GM11168 (cell line): ENCODE data around the gene CLCF1.

Experiments used
- in situ Hi-C: fragments of 300-500 bp; cut with MboI; formaldehyde crosslinking; loops from one replicate; pipeline ENCODE4 v1.12.0; 2022; ENCODE audit warnings: low sequenced_read_pairs; ENCODE audit not compliant: unreplicated experiment

CLCF1 gene

GRCh38 chr11:67409261-67409666 is 35.9 kb upstream of the CLCF1 start:
- in situ Hi-C loops, result loop anchor here (10.0 kb wide), 1 partner anchor 96 kb away; the partner anchor contains the start of genes CDK2AP2 and PITPNM1

DNA sequence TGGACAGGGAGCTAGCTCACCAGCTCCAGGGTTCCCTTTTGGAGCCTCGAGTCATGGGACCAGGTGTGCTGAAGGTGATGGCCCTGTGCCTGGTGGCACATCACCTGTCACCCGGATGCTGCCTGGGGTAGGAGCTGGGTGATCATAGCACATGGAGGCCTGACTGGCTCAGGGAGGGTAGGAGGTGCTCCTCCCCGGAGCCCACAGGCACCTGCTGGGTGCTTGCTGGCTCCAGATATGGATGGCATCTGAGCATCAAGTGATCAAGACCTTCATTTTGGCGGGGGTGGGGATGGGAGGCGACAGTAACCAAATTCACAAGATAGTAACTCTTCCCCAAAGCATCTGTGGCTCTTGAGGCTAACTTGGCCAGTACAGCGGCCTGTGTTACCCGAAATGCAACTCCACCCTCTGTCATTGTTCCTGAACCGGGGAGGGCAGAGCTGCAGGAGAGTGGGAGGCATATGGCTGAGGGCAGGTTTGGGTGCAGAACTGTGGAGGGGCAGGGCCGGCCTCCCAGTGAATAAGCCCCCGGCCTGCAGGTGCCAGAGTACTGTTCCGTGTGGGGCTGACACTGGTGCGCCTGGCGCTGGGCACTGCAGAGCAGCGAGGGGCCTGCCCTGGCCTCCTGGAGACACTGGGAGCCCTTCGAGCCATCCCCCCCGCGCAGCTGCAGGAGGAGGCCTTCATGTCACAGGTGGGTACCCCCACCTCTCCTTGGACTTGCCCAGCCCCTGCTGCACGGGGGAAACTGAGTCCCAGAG is 35.2 kb upstream of the CLCF1 start:
- in situ Hi-C loops, result loop anchor here (10.0 kb wide), 1 partner anchor 96 kb away; the partner anchor contains the start of genes CDK2AP2 and PITPNM1

- in situ Hi-C loops, result loop anchor here (10.0 kb wide), 1 partner anchor 97 kb away; the partner anchor contains the start of genes CDK2AP2 and PITPNM1
Observed at GRCh38 chr11:67407688-67408163, 34.3 kb upstream of the CLCF1 start.

DNA sequence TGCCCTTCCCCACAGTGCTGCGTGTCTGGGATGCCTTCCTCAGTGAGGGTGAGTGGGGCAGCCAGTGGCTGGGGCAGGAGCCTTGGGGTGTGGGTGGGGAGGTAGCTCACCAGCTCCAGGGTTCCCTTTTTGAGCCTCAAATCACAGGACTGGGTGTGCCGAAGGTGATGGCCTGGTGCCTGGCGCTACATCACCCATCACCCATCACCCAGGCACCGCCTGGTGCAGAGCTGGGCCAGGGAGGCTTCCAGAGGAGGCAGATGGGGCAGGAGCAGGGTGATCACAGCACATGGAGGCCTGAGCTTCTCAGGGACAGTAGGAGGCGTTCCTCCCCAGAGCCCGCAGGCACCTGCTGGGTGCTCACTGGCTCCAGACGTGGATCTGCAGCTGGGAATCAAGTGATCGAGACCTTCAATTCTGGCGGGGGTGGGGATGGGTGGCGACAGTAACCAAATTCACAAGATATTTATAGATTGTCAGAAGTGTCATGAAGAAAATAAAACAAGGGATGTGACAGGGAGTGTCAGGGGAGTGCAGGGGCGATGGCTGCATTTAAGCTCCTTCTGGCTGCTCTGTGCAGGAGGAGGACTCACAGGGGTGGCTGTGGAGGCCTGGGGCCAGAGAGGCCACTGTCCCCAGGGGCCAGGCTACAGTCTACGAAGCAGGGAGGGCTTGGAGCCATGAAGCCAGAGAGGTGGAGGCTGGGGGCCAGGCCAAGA is 33.7 kb upstream of the CLCF1 start:
- in situ Hi-C loops, result loop anchor here (10.0 kb wide), 1 partner anchor 98 kb away; the partner anchor contains the start of genes CDK2AP2 and PITPNM1

DNA sequence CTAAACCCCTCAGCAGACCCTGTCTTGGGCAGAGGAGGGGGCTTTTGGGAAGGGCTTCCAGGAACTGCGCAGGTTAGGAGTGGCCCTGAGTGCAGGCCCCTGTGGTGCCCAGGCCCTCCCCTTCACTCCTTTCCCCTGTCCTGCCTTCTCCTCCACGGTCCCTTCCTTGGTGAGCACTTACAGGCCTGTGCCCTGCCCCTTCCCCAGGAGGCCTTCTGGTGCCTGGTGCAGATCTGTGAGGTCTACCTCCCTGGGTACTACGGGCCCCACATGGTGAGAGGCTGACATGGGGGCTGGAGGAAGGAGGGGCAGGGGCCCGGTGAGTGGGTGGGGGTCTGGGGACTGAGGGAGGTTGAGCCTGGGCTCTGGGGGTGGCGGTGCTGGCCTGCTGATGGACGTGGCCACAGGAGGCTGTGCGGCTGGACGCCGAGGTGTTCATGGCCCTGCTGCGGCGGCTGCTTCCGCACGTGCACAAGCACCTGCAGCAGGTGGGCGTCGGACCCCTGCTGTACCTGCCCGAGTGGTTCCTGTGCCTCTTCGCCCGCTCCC is 33.1 kb upstream of the CLCF1 start:
- in situ Hi-C loops, result loop anchor here (10.0 kb wide), 1 partner anchor 98 kb away; the partner anchor contains the start of genes CDK2AP2 and PITPNM1

DNA sequence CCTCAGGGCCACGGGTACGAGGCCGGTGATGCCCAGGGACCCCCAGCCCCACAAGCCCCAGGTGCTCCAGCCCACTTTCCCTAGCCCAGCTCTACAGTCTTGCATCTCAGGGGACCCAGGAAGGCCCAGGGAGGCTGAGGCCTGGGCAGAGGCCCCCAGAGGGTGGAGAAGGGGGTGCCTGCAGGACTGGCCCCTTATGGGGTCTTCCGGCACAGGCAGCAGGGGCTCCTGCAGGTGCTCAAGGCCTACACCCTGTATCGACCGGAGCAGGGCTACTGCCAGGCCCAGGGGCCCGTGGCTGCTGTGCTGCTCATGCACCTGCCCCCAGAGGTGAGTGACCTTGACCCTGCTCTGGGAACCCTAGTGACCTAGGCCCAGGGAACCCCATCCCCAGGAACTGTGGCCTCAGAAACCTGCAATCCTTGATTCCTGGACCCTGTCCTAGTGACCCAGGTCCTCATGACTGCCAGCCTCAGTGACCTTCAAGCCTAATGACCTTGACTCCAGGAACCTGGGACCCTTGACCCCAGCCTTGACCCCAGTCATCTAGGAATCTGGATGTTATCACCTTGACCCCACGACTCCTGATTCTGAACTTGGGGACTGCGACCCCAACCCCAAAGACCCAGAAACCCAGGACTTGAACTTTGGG is 32.4 kb upstream of the CLCF1 start:
- in situ Hi-C loops, result loop anchor here (10.0 kb wide), 1 partner anchor 99 kb away; the partner anchor contains the start of genes CDK2AP2 and PITPNM1

GRCh38 chr11:67405196-67405567 is 31.8 kb upstream of the CLCF1 start:
- in situ Hi-C loops, result loop anchor here (10.0 kb wide), 1 partner anchor 100 kb away; the partner anchor contains the start of genes CDK2AP2 and PITPNM1

GRCh38 chr11:67404515-67405195 is 31.3 kb upstream of the CLCF1 start:
- in situ Hi-C loops, result loop anchor here (10.0 kb wide), 1 partner anchor 100 kb away; the partner anchor contains the start of genes CDK2AP2 and PITPNM1

- in situ Hi-C loops, result loop anchor here (10.0 kb wide), 1 partner anchor 102 kb away; the partner anchor contains the start of genes CDK2AP2 and PITPNM1
Observed at GRCh38 chr11:67403085-67403484, 29.7 kb upstream of the CLCF1 start.

DNA sequence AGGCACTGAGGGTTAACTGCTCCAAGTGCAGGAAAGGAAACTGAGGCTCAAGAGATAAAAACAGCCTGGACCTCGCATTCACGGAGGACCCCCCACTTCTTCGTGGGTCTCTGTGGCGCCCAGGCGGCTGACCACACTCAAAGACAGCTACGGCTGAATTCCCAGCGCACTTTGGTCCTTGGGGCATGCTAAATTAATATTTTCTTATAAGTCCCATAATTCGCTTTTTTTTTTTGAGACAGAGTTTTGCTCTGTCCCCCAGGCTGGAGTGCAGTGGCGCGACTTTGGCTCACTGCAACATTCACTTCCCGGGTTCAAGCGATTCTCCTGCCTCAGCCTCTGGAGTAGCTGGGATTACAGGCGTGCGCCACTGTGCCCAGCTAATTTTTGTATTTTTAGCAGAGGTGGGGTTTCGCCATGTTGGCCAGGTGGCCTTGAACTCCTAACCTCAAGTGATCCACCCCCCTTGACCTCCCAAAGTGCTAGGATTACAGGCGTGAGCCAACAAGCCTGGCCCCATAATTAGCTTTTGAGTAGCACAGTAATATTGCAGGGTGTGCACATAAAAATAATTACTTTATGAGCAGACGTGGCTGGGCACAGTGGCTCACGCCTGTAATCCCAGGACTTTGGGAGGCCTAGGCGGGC is 28.9 kb upstream of the CLCF1 start:
- in situ Hi-C loops, result loop anchor here (10.0 kb wide), 1 partner anchor 102 kb away; the partner anchor contains the start of genes CDK2AP2 and PITPNM1

DNA sequence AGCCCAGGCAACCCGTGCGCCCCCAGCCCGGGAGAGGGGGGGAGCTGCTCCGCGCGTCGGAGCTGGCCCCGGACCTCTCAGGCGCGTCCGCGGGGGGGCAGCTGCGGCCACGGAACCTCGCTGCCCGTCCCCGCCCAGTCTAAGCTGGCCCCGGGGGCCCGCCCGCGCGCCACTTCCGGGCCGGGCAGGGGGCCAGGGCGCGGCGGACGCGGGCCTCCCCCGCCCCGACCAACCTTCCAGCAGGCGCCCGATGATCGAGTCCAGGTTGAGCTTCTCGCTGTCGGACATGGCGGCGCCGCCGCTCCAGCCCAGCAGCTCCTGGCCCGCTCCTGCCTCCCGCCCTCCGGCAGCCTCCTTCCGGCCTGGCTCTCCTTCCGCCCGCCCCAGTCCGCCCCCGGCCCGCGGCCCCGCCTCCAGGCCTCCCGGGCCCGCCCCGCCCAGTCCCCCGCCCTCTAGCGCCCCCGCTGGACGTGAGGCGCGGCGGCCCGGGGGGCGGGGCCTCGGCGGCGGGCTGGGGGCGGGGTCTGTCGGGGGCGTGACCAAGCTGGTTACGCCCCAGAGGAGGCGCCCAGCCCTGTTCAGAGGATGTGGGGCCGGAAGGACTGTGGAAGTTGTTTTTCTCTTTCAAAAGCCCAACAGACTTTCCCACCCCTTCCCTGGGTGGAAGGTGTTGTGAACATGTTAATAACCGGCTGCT is 28.2 kb upstream of the CLCF1 start, which contains the start of gene PPP1CA:
Gene PPP1CA (minus strand): TSS at position 364 of the 697 bp plus-strand sequence. CDS start 76 bp downstream, at position 288.
- in situ Hi-C loops, result loop anchor here (10.0 kb wide), 1 partner anchor 103 kb away; the partner anchor contains the start of genes CDK2AP2 and PITPNM1

DNA sequence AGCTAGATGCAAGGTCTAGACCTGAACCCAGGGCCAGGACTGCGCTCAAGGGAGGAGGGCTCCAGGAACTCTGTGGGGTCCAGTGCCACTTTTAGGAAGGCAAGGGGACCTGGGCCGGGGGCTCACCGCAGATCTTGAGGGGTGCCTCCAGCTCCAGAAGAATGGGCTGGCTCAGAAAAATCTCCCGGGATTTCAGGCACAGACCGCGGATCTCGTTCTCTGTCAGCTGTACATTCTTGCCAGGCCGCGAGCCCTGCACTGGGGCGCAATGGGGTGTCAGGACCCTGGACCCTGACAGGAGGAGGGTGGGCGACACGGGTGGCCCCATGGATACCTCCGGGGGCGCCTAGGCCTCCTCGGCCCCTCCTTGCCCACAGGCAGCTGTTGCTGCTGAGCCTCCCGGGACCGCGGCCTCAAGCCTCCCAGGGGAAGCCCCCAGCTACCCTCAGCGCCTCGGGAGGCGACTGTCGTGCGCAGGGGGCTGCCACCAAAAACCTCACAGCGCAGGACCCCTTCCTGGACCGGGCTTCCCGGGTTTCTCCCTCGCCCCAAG is 27.6 kb upstream of the CLCF1 start:
- in situ Hi-C loops, result loop anchor here (10.0 kb wide), 1 partner anchor 104 kb away; the partner anchor contains the start of genes CDK2AP2 and PITPNM1

DNA sequence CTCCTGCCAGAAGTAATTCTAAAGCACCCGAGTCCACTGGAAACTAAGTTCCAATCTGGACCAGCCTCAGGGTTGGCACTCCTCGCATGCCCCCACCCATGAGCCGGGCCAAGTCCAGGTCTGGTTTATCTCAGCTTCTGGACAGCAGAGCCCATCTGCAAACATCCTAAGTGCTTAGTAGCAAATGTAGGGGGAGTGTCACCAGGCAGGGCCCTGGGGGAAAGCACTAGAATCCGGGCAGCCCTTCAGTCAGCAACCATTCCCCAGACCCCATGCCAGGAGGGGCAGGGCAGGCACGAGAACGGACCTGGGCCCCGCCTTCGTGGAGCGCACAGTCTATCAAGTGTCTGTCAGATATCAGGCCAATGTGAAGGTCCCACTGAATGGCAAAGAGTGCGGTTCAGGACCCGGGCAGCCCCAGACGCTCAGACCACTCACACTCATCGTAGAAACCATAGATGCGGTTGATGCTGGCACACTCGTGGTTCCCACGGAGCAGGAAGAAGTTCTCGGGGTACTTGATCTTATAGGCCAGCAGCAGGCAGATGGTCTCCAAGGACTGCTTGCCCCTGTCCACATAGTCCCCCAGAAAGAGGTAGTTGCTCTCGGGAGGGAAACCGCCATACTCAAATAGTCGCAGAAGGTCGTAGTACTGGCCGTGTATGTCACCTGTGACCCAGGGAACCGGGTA is 27.0 kb upstream of the CLCF1 start:
- in situ Hi-C loops, result loop anchor here (10.0 kb wide), 1 partner anchor 104 kb away; the partner anchor contains the start of genes CDK2AP2 and PITPNM1

DNA sequence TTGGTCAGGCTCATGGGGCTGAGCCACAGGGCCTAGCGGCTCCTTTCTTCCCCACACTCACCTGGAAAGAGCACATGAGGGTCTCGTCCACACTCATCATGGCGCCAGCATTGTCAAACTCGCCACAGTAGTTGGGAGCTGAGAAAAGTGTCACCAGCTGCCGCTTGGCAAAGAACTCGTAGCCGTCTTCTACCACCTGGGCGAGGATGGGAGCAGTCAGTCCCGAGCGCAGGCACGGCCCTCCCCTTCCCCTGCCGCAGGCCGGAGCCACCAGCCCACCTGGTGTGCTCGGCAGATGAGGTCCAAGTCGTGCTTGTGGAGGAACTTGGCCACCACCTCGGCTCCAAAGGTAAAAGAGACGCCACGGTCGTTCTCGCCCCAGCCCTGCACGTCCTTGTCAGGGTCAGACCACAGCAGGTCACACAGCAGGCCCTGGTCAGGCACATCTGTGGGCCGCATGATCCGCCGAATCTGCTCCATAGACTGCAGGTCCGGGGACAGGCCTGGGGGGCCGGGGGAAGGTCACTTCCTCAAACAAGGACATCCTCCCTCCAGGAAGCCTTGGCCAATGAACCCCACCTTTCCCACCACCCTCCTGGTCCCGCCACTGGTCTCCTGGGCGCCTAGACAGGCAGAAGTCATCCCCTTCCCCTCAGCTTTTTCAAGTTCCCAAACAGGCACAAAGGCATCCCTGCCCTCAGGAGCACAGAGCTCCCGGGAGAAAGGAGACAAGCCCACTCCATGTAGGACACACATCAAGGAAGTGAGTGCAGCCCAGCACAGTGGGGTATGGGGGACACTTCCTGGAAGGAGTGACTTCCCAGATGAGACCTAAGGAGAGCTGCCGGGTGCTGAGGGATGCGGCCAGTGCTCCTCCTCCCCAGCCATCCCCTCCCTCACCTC is 25.5 kb upstream of the CLCF1 start:
- in situ Hi-C loops, result no loop called here

DNA sequence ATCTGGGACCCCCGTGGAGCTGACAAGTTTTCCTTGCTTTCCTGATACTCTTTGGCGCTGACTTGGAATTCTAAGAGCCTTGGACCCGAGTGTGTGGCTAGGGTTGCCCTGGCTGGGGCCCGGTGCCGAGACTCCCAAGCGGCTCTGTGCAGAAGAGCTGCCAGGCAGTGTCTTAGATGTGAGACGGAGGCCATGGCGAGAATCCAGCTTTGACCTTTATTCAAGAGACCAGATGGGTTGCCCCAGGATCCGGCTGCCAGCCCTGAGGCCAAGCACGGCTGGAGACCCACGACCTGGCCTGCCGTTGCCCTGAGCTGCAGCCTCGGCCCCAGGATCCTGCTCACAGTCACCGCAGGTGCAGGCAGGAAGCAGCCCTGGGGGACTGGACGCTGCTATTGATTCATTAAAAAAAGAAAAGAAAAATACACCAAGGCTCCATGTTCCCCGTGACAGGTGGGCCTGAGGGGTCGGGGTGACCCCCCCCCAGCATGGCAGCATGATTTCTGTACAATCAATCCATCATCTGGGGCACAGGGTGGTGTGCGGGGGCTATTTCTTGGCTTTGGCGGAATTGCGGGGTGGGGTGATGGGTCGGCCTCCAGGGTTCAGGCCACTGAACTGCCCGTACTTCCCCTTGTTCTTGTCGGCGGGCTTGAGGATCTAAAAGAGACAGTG is 24.7 kb upstream of the CLCF1 start:
- in situ Hi-C loops, result no loop called here
